HG02852 (cell line): Measurements from ENCODE around the gene AIRE.

ENCODE experiments used
- ATAC-seq: cut with Tn5 transposase; IDR thresholded peaks from one replicate; pipeline ENCODE4 v1.9.1; 2021; ENCODE audit warnings: mild to moderate bottlenecking, moderate library complexity; ENCODE audit not compliant: unreplicated experiment

AIRE gene

GRCh38 chr21:44322621-44323325 is 37.1 kb downstream of the AIRE start:
- ATAC-seq, result no peak

GRCh38 chr21:44323591-44323990 is 37.9 kb downstream of the AIRE start:
- no peak for ATAC-seq

- no peak for ATAC-seq
Observed at GRCh38 chr21:44324106-44324853, 38.6 kb downstream of the AIRE start.

GRCh38 chr21:44324854-44325107 is 39.1 kb downstream of the AIRE start:
- ATAC-seq, result no peak

- no peak for ATAC-seq
Observed at GRCh38 chr21:44325386-44326271, 40.0 kb downstream of the AIRE start.

GRCh38 chr21:44326272-44326647 is 40.6 kb downstream of the AIRE start:
- ATAC-seq, result no peak

GRCh38 chr21:44326716-44327602 is 41.3 kb downstream of the AIRE start:
- no peak for ATAC-seq

- ATAC-seq, result no peak
Observed at GRCh38 chr21:44327603-44327974, 41.9 kb downstream of the AIRE start.

GRCh38 chr21:44328242-44328895 is 42.7 kb downstream of the AIRE start:
- no peak for ATAC-seq

GRCh38 chr21:44329086-44329889 is 43.6 kb downstream of the AIRE start:
- ATAC-seq, result no peak

- ATAC-seq, result no peak
Observed at GRCh38 chr21:44329971-44330681, 44.5 kb downstream of the AIRE start.

- no peak for ATAC-seq
Observed at GRCh38 chr21:44330698-44331097, 45.0 kb downstream of the AIRE start.

GRCh38 chr21:44331209-44331608 is 45.5 kb downstream of the AIRE start:
- no peak for ATAC-seq

GRCh38 chr21:44331650-44332307 is 46.1 kb downstream of the AIRE start:
- ATAC-seq, result no peak

GRCh38 chr21:44332383-44332782 is 46.7 kb downstream of the AIRE start:
- no peak for ATAC-seq

- no peak for ATAC-seq
Observed at GRCh38 chr21:44332965-44333364, 47.3 kb downstream of the AIRE start.

- ATAC-seq, result no peak
Observed at GRCh38 chr21:44333509-44334328, 48.0 kb downstream of the AIRE start.
